Endothelial cell of coronary artery (primary cell): ENCODE data around the gene OR4N5. TPM values are rescaled to one million over a fixed set of nuclear protein-coding genes. Genes with fewer than 3 reads are reported as not detected.

Experiments used
- total RNA-seq: library from RNA; depleted of rRNA; stranded (reverse); fragments of >200 nt; gene quantifications from 2 replicates; pipeline ENCODE4 v1.2.3, GENCODE V29; 2014

Gene OR4N5
- total RNA-seq = not detected in 2 replicates

GRCh38 chr14:20138520-20138919, at the start of gene OR4N5:
OR4N5 (plus strand) TSS chr14:20138820; CDS start chr14:20143736, 4,916 bp downstream.

GRCh38 chr14:20110438-20110837, 28.2 kb upstream of the OR4N5 start, which contains the start of gene OR4K17:
OR4K17 (plus strand) TSS chr14:20110739; CDS start chr14:20117500, 6,761 bp downstream.

GRCh38 chr14:20190596-20190995, 52.0 kb downstream of the OR4N5 start, which contains the start of gene OR11G2:
OR11G2 (plus strand) TSS chr14:20190896; CDS start chr14:20197438, 6,542 bp downstream.

Other genes starting within 250 kb of the OR4N5 start
- not detected in 2 replicates for gene OR4K5, start 218.2 kb upstream of the OR4N5 start, total RNA-seq
- gene OR4K1, start 207.9 kb upstream of the OR4N5 start, total RNA-seq = 0.09 TPM in 1 of 2 replicates, not detected in the other
- gene OR4K15, start 163.2 kb upstream of the OR4N5 start, total RNA-seq = not detected in 2 replicates
- gene OR4Q2, start 136.7 kb upstream of the OR4N5 start, total RNA-seq = not detected in 2 replicates
- not detected in 2 replicates for gene OR4K14, start 119.5 kb upstream of the OR4N5 start, total RNA-seq
- not detected in 2 replicates for gene OR4K13, start 102.8 kb upstream of the OR4N5 start, total RNA-seq
- gene OR4L1, start 78.8 kb upstream of the OR4N5 start, total RNA-seq = not detected in 2 replicates
- gene OR4K17, start 28.1 kb upstream of the OR4N5 start, total RNA-seq = not detected in 2 replicates
- not detected in 2 replicates for gene OR11G2, start 52.1 kb downstream of the OR4N5 start, total RNA-seq
- gene OR11H6, start 84.9 kb downstream of the OR4N5 start, total RNA-seq = not detected in 2 replicates
- gene OR11H7, start 90.2 kb downstream of the OR4N5 start, total RNA-seq = not detected in 2 replicates
- not detected in 2 replicates for gene OR11H4, start 100.5 kb downstream of the OR4N5 start, total RNA-seq
- gene TTC5, start 167.1 kb downstream of the OR4N5 start, total RNA-seq = 31.5 and 33.3 TPM in 2 replicates
- gene CCNB1IP1, start 194.5 kb downstream of the OR4N5 start, total RNA-seq = 27.8 and 33.6 TPM in 2 replicates
- gene PARP2, start 204.8 kb downstream of the OR4N5 start, total RNA-seq = 7.3 and 7.6 TPM in 2 replicates